ES-I3 (cell line): ENCODE results near the gene CAPZA3.
A peak's percentile ranks its signal among the peaks of the same experiment; 100 is the strongest.
"Not testable (repeated sequence)": the region's sequence is repeated elsewhere in the genome, so short reads cannot be mapped to it uniquely, and the experiment has no call there.

ENCODE experiments used
- H3K36me3 ChIP-seq: 2 replicates; pipeline ENCODE4 v1.6.1; 2013; ENCODE audit warnings: mild to moderate bottlenecking, low read length, control low read depth, moderate library complexity; ENCODE audit not compliant: insufficient read depth
- H3K4me1 ChIP-seq: 2 replicates; pipeline ENCODE4 v1.6.1; 2013; ENCODE audit warnings: mild to moderate bottlenecking, control low read depth, low read length; ENCODE audit not compliant: insufficient read depth
- H3K9ac ChIP-seq: 2 replicates; pipeline ENCODE4 v1.6.1; 2013; ENCODE audit warnings: low read depth, mild to moderate bottlenecking, low read length, moderate library complexity
- H3K9me3 ChIP-seq: 2 replicates; pipeline ENCODE4 v1.6.1; 2013; ENCODE audit warnings: mild to moderate bottlenecking, low read length, moderate library complexity; ENCODE audit not compliant: control insufficient read depth, insufficient read depth

CAPZA3 gene

GRCh38 chr12:18731156-18731555 is 6.8 kb upstream of the CAPZA3 start:
- no peak overlapping the region for H3K9ac ChIP-seq
- peaks cover 3% of the 10 kb centered on the region for H3K9me3 ChIP-seq
- H3K36me3 ChIP-seq = no peaks in the 10 kb centered on the region; the same call in 1 of the 2 replicates
- no peaks in the 10 kb centered on the region for H3K4me1 ChIP-seq

- Histone ChIP-seq H3K4me1 (peaks cover 39% of the 10 kb centered on the region), H3K9me3 (no peaks in the 10 kb centered on the region), H3K9ac (no peak overlapping the region), H3K36me3 (no peaks in the 10 kb centered on the region)
These were observed 10.0 kb downstream of the CAPZA3 start for GRCh38 chr12:18747895-18748294.

GRCh38 chr12:18749386-18749957 is 11.6 kb downstream of the CAPZA3 start:
- H3K9ac ChIP-seq = no peak overlapping the region
- no peaks in the 10 kb centered on the region for H3K9me3 ChIP-seq
- no peaks in the 10 kb centered on the region for H3K36me3 ChIP-seq
- peaks cover 54% of the 10 kb centered on the region for H3K4me1 ChIP-seq

GRCh38 chr12:18750085-18750484 is 12.2 kb downstream of the CAPZA3 start:
- Histone ChIP-seq H3K4me1 (peaks cover 55% of the 10 kb centered on the region), H3K9me3 (no peaks in the 10 kb centered on the region), H3K9ac (no peak overlapping the region), H3K36me3 (no peaks in the 10 kb centered on the region)

- no peaks in the 10 kb centered on the region for H3K9me3 ChIP-seq
- H3K9ac ChIP-seq = no peak overlapping the region
- H3K36me3 ChIP-seq = no peaks in the 10 kb centered on the region
- H3K4me1 ChIP-seq = peaks cover 54% of the 10 kb centered on the region
These were observed 13.9 kb downstream of the CAPZA3 start for GRCh38 chr12:18751866-18752265.

- H3K36me3 ChIP-seq = no peaks in the 10 kb centered on the region
- no peaks in the 10 kb centered on the region for H3K9me3 ChIP-seq
- H3K9ac ChIP-seq = peak overlapping the region; percentile 6; the same call in 1 of the 2 replicates
- peaks cover 54% of the 10 kb centered on the region for H3K4me1 ChIP-seq
These were observed 14.5 kb downstream of the CAPZA3 start for GRCh38 chr12:18752280-18752920.

GRCh38 chr12:18752947-18753346 is 15.0 kb downstream of the CAPZA3 start:
- Histone ChIP-seq H3K36me3 (no peaks in the 10 kb centered on the region), H3K9ac (peak overlapping the region; percentile 6; the same call in 1 of the 2 replicates), H3K9me3 (no peaks in the 10 kb centered on the region), H3K4me1 (peaks cover 52% of the 10 kb centered on the region)

GRCh38 chr12:18753481-18754123 is 15.7 kb downstream of the CAPZA3 start:
- H3K9ac ChIP-seq = 0 out of 2 replicates have a peak overlapping the region, but pooled peaks have one; percentile 3
- peaks cover 45% of the 10 kb centered on the region for H3K4me1 ChIP-seq
- no peaks in the 10 kb centered on the region for H3K36me3 ChIP-seq
- H3K9me3 ChIP-seq = no peaks in the 10 kb centered on the region

GRCh38 chr12:18754124-18754707 is 16.3 kb downstream of the CAPZA3 start:
- Histone ChIP-seq H3K36me3 (no peaks in the 10 kb centered on the region), H3K9me3 (no peaks in the 10 kb centered on the region), H3K9ac (0 out of 2 replicates have a peak overlapping the region, but pooled peaks have one; percentile 3), H3K4me1 (peaks cover 40% of the 10 kb centered on the region)

- peaks cover 28% of the 10 kb centered on the region for H3K4me1 ChIP-seq
- no peaks in the 10 kb centered on the region for H3K9me3 ChIP-seq
- H3K36me3 ChIP-seq = no peaks in the 10 kb centered on the region
- H3K9ac ChIP-seq = no peak overlapping the region
These were observed 17.4 kb downstream of the CAPZA3 start for GRCh38 chr12:18755341-18755740.

- not testable (repeated sequence) for H3K4me1 ChIP-seq, H3K9ac ChIP-seq, H3K9me3 ChIP-seq, H3K36me3 ChIP-seq
These were observed 28.6 kb downstream of the CAPZA3 start for GRCh38 chr12:18766479-18766878.

GRCh38 chr12:18782827-18783226 is 44.9 kb downstream of the CAPZA3 start:
- no peak overlapping the region for H3K9ac ChIP-seq
- H3K4me1 ChIP-seq = no peaks in the 10 kb centered on the region
- H3K9me3 ChIP-seq = no peaks in the 10 kb centered on the region
- H3K36me3 ChIP-seq = no peaks in the 10 kb centered on the region

- H3K9me3 ChIP-seq, H3K9ac ChIP-seq, H3K4me1 ChIP-seq, H3K36me3 ChIP-seq: not testable (repeated sequence)
These were observed 47.5 kb downstream of the CAPZA3 start for GRCh38 chr12:18785465-18785864.
